Colonic mucosa (tissue), 4 donors: Measurements from ENCODE around the gene PLET1. TPM values are rescaled to one million over a fixed set of nuclear protein-coding genes. Genes with fewer than 3 reads are reported as not detected.
A peak's percentile ranks its signal among the peaks of the same experiment; 100 is the strongest.

Experiments used
- DNase-seq: peaks from one replicate; pipeline ENCODE4 v3.0.0-alpha.2; 2020
- H3K27ac ChIP-seq: fragments of 200-600 bp; one replicate; pipeline ENCODE4 v1.8.0; 2021
- H3K27me3 ChIP-seq: fragments of 200-600 bp; one replicate; pipeline ENCODE4 v1.8.0; 2021
- H3K36me3 ChIP-seq: fragments of 200-600 bp; one replicate; pipeline ENCODE4 v1.8.0; 2021
- H3K4me1 ChIP-seq: fragments of 200-600 bp; one replicate; pipeline ENCODE4 v1.8.0; 2021; ENCODE audit warnings: mild to moderate bottlenecking
- H3K4me3 ChIP-seq: fragments of 200-600 bp; one replicate; pipeline ENCODE4 v1.8.0; 2021
- H3K9ac ChIP-seq, 2 donors: one replicate each; pipeline ENCODE4 v1.7.0; 2013; ENCODE audit warnings: control low read depth in 2 of 2, low read depth in 2 of 2, low read length in 2 of 2
- H3K9me3 ChIP-seq: fragments of 200-600 bp; one replicate; pipeline ENCODE4 v1.8.0; 2021
- CTCF ChIP-seq: fragments of 200-600 bp; IDR thresholded peaks from one replicate; pipeline ENCODE4 v1.8.0; 2022; ENCODE audit warnings: antibody characterized with exemption, mild to moderate bottlenecking
- intact Hi-C: fragments of 100-400 bp; cut with DNase I; formaldehyde crosslinking; loops from one replicate; pipeline ENCODE4 v1.14.1; 2022
- total RNA-seq, 2 donors: library from RNA; stranded (reverse); fragmentation: NEBNext Ultra II Directional in 1 of 2; extraction: Animal tissue kit (Norgen Biotek cat#: 25700) in 1 of 2; gene quantifications; one replicate each; pipeline ENCODE4 v1.2.1, GENCODE V29; 2021
- donor health status: healthy.
- donor health status: DM: no; HTN: no; CAD: no.
- donor health status: DM: no; HTN: no; CAD: no.

The PLET1 gene
- total RNA-seq, 2 donors from 2014 or later = not detected

- Histone ChIP-seq H3K9ac (no peak overlapping the region), H3K9me3 (no peaks in the 10 kb centered on the region), H3K4me1 (no peaks in the 10 kb centered on the region), H3K27ac (no peak overlapping the region), H3K27me3 (no peaks in the 10 kb centered on the region), H3K4me3 (no peak overlapping the region), H3K36me3 (no peaks in the 10 kb centered on the region)
- no peak for TF ChIP-seq CTCF
- no peak for DNase-seq
- intact Hi-C loops = loop anchor here (10.0 kb wide), 1 partner anchor 497 kb away; no protein-coding TSS in a partner anchor
These were observed 36.7 kb upstream of the PLET1 start for GRCh38 chr11:112297248-112297866.

- no peak for TF ChIP-seq CTCF
- Histone ChIP-seq H3K4me1 (no peaks in the 10 kb centered on the region), H3K27ac (no peak overlapping the region), H3K4me3 (no peak overlapping the region), H3K36me3 (no peaks in the 10 kb centered on the region), H3K9ac (no peak overlapping the region), H3K27me3 (no peaks in the 10 kb centered on the region), H3K9me3 (no peaks in the 10 kb centered on the region)
- DNase-seq = no peak
- intact Hi-C loops = loop anchor here (10.0 kb wide), 1 partner anchor 499 kb away; no protein-coding TSS in a partner anchor
These were observed 35.4 kb upstream of the PLET1 start for GRCh38 chr11:112296044-112296443.

- no peak for TF ChIP-seq CTCF
- intact Hi-C loops = loop anchor here (10.0 kb wide), 1 partner anchor 500 kb away; no protein-coding TSS in a partner anchor
- Histone ChIP-seq H3K9ac (peak overlapping the region in 1 of 2 donors; percentile 28), H3K36me3 (no peaks in the 10 kb centered on the region), H3K9me3 (no peaks in the 10 kb centered on the region), H3K4me1 (no peaks in the 10 kb centered on the region), H3K27ac (no peak overlapping the region), H3K27me3 (no peaks in the 10 kb centered on the region), H3K4me3 (no peak overlapping the region)
- no peak for DNase-seq
These were observed 34.2 kb upstream of the PLET1 start for GRCh38 chr11:112294688-112295340.

GRCh38 chr11:112293614-112294013 lies 33.0 kb upstream of the PLET1 start:
- intact Hi-C loops = loop anchor here (10.0 kb wide), 1 partner anchor 501 kb away; no protein-coding TSS in a partner anchor
- H3K4me3 ChIP-seq = no peak overlapping the region
- H3K27ac ChIP-seq = no peak overlapping the region
- H3K9ac ChIP-seq = no peak overlapping the region
- H3K4me1 ChIP-seq = no peaks in the 10 kb centered on the region
- no peaks in the 10 kb centered on the region for H3K36me3 ChIP-seq
- no peaks in the 10 kb centered on the region for H3K27me3 ChIP-seq
- no peaks in the 10 kb centered on the region for H3K9me3 ChIP-seq
- DNase-seq = no peak
- TF ChIP-seq CTCF = no peak

- DNase-seq = no peak
- H3K4me3 ChIP-seq = no peak overlapping the region
- H3K27me3 ChIP-seq = no peaks in the 10 kb centered on the region
- H3K36me3 ChIP-seq = no peaks in the 10 kb centered on the region
- no peak for TF ChIP-seq CTCF
- intact Hi-C loops = loop anchor here (10.0 kb wide), 1 partner anchor 502 kb away; no protein-coding TSS in a partner anchor
- H3K4me1 ChIP-seq = no peaks in the 10 kb centered on the region
- H3K9me3 ChIP-seq = no peaks in the 10 kb centered on the region
- no peak overlapping the region for H3K9ac ChIP-seq
- peak overlapping the region; percentile 3 for H3K27ac ChIP-seq
These were observed 32.2 kb upstream of the PLET1 start for GRCh38 chr11:112292785-112293407.
